MM.1S (cell line): ENCODE measurements around the gene MGAT4C.
"Not testable (repeated sequence)": the region's sequence is repeated elsewhere in the genome, so short reads cannot be mapped to it uniquely, and the experiment has no call there.

Source experiments
- DNase-seq: peaks from one replicate; pipeline ENCODE4 v3.0.0-alpha.2; 2015
- H2AFZ ChIP-seq: fragments of 300-600 bp; sonication (generic); 2 replicates; pipeline ENCODE4 v1.6.0; 2016; ENCODE audit warnings: antibody characterized with exemption, low read length
- H3F3A ChIP-seq: fragments of 300-600 bp; sonication (generic); 2 replicates; pipeline ENCODE4 v1.6.1; 2016; ENCODE audit warnings: mild to moderate bottlenecking, antibody characterized with exemption, low read length, moderate library complexity, mixed read lengths; ENCODE audit not compliant: insufficient read depth
- H3K27ac ChIP-seq: fragments of 300-600 bp; sonication (generic); 2 replicates; pipeline ENCODE4 v1.5.1; 2016; ENCODE audit warnings: mild to moderate bottlenecking, low read length
- H3K27me3 ChIP-seq: fragments of 300-600 bp; sonication (generic); replicated peaks from 2 replicates; pipeline ENCODE4 v1.6.0; 2016; ENCODE audit warnings: low read length; ENCODE audit not compliant: insufficient read depth
- H3K36me3 ChIP-seq: fragments of 300-600 bp; sonication (generic); replicated peaks from 2 replicates; pipeline ENCODE4 v1.6.1; 2016; ENCODE audit warnings: mild to moderate bottlenecking, low read length, mixed read lengths; ENCODE audit not compliant: insufficient read depth
- H3K4me1 ChIP-seq: fragments of 300-600 bp; sonication (generic); 2 replicates; pipeline ENCODE4 v1.6.1; 2016; ENCODE audit warnings: low read length, mixed read lengths
- H3K4me2 ChIP-seq: fragments of 300-600 bp; sonication (generic); 2 replicates; pipeline ENCODE4 v1.6.0; 2016; ENCODE audit warnings: low read depth, low read length
- H3K4me3 ChIP-seq: fragments of 300-600 bp; sonication (generic); 2 replicates; pipeline ENCODE4 v1.5.1; 2016; ENCODE audit warnings: low read length, mixed read lengths
- H3K79me2 ChIP-seq: fragments of 300-600 bp; sonication (generic); 2 replicates; pipeline ENCODE4 v1.6.1; 2016; ENCODE audit warnings: mixed run types, low read length, mixed read lengths
- H3K9ac ChIP-seq: fragments of 300-600 bp; sonication (generic); 2 replicates; pipeline ENCODE4 v1.6.1; 2016; ENCODE audit warnings: low read length, mixed read lengths
- H3K9me2 ChIP-seq: fragments of 300-600 bp; sonication (generic); replicated peaks from 2 replicates; pipeline ENCODE4 v1.6.1; 2016; ENCODE audit warnings: mild to moderate bottlenecking, low read length, mixed read lengths; ENCODE audit not compliant: insufficient read depth
- H3K9me3 ChIP-seq: fragments of 300-600 bp; sonication (generic); replicated peaks from 2 replicates; pipeline ENCODE4 v1.6.1; 2016; ENCODE audit warnings: mild to moderate bottlenecking, low read length, mixed read lengths; ENCODE audit not compliant: insufficient read depth
- H4K20me1 ChIP-seq: fragments of 300-600 bp; sonication (generic); 2 replicates; pipeline ENCODE4 v1.6.1; 2016; ENCODE audit warnings: mild to moderate bottlenecking, low read length, moderate library complexity, mixed read lengths; ENCODE audit not compliant: insufficient read depth
- CTCF ChIP-seq: fragments of 300-600 bp; sonication (generic); IDR thresholded peaks from 2 replicates; pipeline ENCODE4 v1.5.1; 2016; ENCODE audit warnings: antibody characterized with exemption, low read length, mixed read lengths
- EZH2 ChIP-seq: fragments of 300-600 bp; sonication (generic); optimal IDR thresholded peaks from 2 replicates; pipeline ENCODE3; 2017; ENCODE audit warnings: low read depth, mild to moderate bottlenecking, antibody characterized with exemption, low read length, mixed read lengths
- EZH2phosphoT487 ChIP-seq: fragments of 300-600 bp; sonication (generic); IDR thresholded peaks from 2 replicates; pipeline ENCODE4 v1.6.1; 2018; ENCODE audit warnings: antibody characterized with exemption, low read length

Gene MGAT4C

GRCh38 chr12:86138770-86139169 is 117.4 kb downstream of the MGAT4C start:
- Histone ChIP-seq H4K20me1 (no peaks in the 10 kb centered on the region), H3K4me2 (no peak overlapping the region), H3K9me2 (no peaks in the 10 kb centered on the region), H3K4me3 (no peak overlapping the region), H2AFZ (no peak overlapping the region), H3K36me3 (no peaks in the 10 kb centered on the region), H3K9me3 (no peaks in the 10 kb centered on the region), H3F3A (no peaks in the 10 kb centered on the region), H3K27me3 (no peaks in the 10 kb centered on the region), H3K79me2 (no peaks in the 10 kb centered on the region), H3K9ac (no peak overlapping the region), H3K4me1 (no peaks in the 10 kb centered on the region), H3K27ac (no peak overlapping the region)
- no peak for TF ChIP-seq CTCF
- TF ChIP-seq EZH2phosphoT487, result no peak
- TF ChIP-seq EZH2, result no peak
- DNase-seq, result no peak

DNA sequence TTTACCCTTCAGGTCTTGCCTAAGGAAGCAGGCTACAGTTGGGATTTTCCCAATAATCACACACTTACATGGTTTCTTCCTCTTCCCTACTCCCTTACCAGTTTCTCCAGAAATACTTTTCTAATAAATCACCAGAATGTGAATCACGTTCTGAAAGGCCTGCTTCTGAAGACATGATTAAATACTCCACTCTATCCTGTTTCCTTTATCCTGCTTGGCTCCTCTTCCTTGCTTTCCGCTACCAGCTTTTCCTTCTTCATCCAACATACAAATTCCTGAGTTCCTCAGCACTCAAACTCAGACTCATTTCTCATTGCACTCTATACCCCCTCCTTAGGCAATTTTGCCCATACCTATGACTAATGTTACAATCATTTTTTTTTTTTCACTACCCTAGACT is 118.3 kb downstream of the MGAT4C start:
- Histone ChIP-seq H3K36me3 (no peaks in the 10 kb centered on the region), H3K27ac (no peak overlapping the region), H3K27me3 (no peaks in the 10 kb centered on the region), H3F3A (no peaks in the 10 kb centered on the region), H3K4me3 (no peak overlapping the region), H3K4me1 (no peaks in the 10 kb centered on the region), H3K4me2 (no peak overlapping the region), H4K20me1 (no peaks in the 10 kb centered on the region), H3K9ac (no peak overlapping the region), H2AFZ (no peak overlapping the region), H3K9me2 (no peaks in the 10 kb centered on the region), H3K79me2 (no peaks in the 10 kb centered on the region), H3K9me3 (no peaks in the 10 kb centered on the region)
- TF ChIP-seq CTCF, result no peak
- no peak for TF ChIP-seq EZH2phosphoT487
- TF ChIP-seq EZH2, result no peak
- no peak for DNase-seq

GRCh38 chr12:86134561-86134960 is 121.6 kb downstream of the MGAT4C start:
- Histone ChIP-seq H3K9me2 (no peaks in the 10 kb centered on the region), H3K27ac (no peak overlapping the region), H3K9ac (no peak overlapping the region), H3K4me2 (no peak overlapping the region), H2AFZ (no peak overlapping the region), H3K4me3 (no peak overlapping the region), H3K79me2 (no peaks in the 10 kb centered on the region), H3F3A (no peaks in the 10 kb centered on the region), H3K9me3 (no peaks in the 10 kb centered on the region), H3K36me3 (no peaks in the 10 kb centered on the region), H4K20me1 (no peaks in the 10 kb centered on the region), H3K27me3 (no peaks in the 10 kb centered on the region), H3K4me1 (no peaks in the 10 kb centered on the region)
- no peak for DNase-seq
- no peak for TF ChIP-seq CTCF

DNA sequence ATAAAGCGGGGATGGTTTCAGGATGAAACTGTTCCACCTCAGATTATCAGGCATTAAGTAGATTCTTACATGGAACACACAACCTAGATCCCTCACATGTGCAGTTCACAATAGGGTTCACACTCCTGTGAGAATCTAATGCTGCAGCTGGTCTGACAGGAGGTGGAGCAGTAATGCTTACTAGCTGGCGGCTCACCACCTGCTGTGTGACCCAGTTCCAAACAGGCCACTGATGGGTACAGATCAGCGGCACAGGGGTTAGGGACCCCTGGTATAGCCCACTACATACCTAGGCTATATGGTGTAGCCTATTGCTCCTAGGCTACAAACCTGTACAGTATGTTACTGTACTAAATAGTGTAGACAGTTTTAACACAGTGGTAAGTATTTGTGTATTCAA is 129.3 kb downstream of the MGAT4C start:
- not testable (repeated sequence) for H3K27ac ChIP-seq, H3K4me3 ChIP-seq, H3K79me2 ChIP-seq, H2AFZ ChIP-seq, H3K9me2 ChIP-seq, H3K9me3 ChIP-seq, H3K27me3 ChIP-seq, H3K9ac ChIP-seq, H3K36me3 ChIP-seq, H3K4me1 ChIP-seq, H3K4me2 ChIP-seq, H3F3A ChIP-seq, H4K20me1 ChIP-seq, DNase-seq
